ENCODE measurements around the gene CD84.
"Not testable (repeated sequence)": the region's sequence is repeated elsewhere in the genome, so short reads cannot be mapped to it uniquely, and the experiment has no call there.

The CD84 gene

DNA sequence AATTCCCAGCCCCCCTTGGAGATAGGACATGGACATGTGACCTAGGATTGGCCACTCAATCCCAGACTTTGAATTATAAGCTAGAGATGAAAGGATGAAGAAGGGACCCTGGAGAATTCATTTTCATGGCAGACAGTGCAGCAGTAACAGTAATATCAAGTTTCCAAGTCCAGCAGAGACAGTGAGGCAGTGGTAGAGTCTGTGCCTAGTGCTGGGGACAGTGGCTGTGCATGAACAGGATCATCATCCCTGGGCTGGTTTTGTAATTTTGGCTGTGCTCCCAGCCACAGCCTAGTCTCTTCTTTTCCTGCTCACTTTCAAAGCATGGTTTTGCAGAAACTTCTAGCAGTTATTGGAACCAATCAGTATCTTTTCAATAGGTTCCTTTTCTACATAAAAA is 29.6 kb upstream of the CD84 start:
- DNase-seq (ENCODE audit: low spot score) = no peak

DNA sequence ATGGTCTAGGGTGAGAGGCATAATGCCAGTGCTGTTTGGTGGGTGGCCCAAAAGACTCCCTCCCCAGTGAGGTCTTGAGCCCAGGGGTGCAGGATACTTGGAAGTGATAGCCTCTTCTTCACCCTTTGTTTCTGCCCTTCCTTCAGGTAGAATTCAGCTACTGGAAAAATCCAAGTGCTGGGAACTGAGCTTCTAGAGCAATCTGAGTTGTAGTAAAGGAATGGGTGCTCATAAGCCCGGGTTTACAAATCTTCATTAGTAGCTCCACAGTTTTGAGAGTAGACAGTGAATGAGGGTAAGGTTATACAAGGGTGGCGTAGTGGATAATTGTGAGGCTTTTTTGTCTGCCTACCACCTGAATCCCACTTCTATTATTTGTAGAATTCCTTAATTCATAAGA is 29.2 kb upstream of the CD84 start:
- no peak for DNase-seq (ENCODE audit: low spot score)

DNA sequence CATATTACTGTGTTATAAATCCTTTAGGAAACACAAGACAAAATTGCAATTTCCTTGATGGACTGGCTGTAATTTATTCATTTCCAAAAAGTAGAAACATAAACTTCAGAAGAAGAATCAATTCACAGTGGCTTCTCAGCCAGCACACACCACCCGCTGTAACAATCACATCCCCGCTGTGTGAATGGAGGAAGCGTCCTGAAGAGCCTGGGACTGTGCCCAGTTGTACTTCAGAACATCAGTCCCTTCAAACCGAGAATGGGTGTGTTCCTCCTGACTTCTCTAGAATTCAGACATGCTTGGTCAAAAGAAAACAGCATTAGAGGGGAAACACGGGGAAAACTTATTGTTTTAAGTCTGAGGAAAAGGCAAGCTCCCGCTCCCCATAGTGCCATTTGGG is 28.8 kb upstream of the CD84 start:
- no peak for DNase-seq (ENCODE audit: low spot score)

DNA sequence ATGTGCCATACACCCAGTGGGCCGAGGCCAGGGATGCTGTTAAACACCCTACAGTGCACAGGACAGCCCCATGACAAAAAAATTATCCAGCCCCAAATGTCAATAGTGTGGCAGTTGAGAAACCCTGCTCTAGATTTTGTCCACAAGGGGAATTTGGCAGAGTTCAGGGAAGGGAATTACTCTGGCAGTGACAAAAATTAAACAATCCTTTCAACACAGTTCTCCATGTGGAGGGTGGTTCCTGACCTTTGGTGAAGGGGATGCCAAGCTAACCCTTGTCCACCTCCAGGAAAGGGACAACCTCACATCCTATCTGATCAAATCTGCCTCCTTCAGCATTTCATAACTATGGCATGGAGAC is 28.4 kb upstream of the CD84 start:
- no peak for DNase-seq (ENCODE audit: low spot score)

DNA sequence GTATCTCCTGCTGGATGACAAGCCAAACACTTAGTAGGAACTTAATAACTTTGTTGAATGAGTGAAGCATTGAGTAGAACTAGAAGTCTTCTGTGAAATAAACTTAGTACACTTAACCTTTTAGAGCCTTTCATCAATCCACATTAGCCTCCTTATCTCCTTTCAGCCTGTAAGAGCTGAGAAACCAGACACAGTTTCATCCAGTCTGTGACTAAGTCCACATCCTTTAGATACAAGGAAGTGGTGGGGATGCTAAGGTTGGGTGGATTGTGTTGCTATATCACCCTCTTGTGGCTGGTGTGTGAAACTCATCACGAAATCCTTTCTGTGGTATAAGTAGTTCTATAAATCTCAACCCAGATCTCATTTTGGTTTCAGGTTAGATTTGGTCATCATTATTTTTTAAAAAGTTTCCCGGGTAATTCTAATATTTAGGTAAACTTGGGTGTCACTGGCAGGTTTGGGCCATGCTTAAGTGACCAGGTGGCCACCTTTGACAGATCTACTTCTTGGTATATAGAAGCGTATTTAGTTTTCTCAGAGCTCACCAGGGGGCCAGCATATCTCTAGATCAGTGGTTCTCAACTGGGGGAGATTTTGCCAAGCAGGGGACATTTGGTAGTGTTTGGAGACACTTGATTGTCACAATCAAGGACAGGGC is 27.8 kb upstream of the CD84 start:
- DNase-seq (ENCODE audit: low spot score) = peak; percentile 82

DNA sequence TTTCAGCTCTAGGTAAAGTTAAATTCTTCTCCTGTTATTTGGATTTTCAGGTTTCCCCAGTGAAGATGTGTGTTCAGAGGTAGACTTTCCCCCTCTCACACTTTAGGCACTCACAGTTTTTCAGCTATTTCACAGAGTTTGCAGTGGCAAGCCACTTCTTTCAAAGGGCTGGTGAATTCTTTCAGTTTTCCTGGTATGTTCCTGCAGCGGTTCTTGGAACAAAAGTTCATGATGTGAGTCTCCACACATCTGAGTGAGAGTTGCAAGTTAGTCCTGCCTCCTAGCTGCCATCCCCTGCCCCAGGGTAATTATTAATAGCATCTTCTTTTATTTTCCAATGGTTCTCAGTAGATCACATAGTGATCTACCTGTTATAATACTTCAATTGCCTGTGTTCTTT is 27.3 kb upstream of the CD84 start:
- no peak for DNase-seq (ENCODE audit: low spot score)

DNA sequence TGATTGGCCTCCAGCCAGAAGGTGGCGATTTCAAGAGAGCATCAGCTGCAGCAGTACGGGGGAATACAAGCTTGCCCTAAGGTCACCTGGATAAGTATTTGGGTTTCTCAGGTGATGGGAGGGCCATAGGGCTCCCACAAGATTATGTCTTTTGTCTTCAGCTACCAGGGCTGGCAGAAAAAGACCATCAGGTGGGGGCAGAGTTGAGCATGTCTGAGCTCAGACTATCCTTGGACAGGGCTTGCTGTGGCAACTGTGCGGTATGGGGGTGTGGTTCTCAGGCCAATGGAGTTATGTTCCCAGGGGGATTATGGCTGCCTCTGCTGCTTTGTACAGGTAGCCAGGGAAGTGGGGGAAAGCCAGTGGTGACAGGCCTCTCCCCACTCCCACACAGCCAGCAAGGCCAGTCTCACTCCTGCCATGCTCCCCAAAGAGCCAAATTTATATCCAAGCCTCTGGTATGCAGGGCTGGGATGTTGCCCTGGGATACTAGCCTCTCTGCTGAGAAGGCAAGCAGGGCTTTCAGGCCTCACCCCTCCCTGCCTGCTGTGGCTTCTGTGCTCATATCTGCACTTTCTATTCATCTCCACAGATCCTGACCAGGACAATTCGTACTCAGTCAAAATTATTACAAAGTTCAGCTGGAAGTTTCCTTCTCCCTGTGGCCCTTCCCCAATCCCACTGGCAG is 26.6 kb upstream of the CD84 start:
- DNase-seq (ENCODE audit: low spot score) = no peak

DNA sequence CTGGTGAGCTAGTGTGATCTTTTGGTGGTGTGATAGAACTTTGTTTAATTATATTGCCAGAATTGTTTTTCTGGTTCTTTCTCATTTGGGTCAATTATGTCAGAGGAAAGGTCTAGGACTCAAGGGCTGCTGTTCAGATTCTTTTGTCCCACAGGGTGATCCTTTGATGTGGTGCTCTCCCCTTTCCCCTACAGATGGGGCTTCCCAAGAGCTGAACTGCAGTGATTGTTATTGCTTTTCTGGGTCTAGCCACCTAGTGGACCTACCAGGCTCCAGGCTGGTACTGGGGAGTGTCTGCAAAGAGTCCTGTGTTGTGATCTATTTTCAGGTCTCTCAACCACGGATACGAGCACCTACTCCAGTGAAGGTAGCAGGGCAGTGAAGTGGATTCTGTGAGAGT is 25.9 kb upstream of the CD84 start:
- DNase-seq (ENCODE audit: low spot score) = no peak

DNA sequence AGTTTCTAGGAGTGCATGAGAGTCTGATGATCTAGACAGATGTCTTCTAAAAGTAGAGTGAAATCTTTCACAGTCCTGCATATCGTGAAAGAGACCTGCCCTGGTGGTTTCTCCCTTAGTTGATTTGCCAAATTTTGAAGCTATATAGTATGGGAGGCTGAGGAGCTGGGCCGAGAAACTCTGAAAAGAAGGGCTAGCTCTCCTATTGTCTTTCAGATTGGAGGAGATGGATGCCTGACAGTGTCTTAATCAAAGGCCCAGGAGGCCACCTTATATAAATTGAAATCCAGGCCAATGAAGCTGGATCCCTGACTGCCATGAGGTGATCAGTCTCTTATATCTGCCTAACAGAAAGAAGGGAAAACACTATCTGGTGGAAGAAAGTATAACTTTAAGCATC is 18.4 kb upstream of the CD84 start:
- DNase-seq (ENCODE audit: low spot score) = no peak

DNA sequence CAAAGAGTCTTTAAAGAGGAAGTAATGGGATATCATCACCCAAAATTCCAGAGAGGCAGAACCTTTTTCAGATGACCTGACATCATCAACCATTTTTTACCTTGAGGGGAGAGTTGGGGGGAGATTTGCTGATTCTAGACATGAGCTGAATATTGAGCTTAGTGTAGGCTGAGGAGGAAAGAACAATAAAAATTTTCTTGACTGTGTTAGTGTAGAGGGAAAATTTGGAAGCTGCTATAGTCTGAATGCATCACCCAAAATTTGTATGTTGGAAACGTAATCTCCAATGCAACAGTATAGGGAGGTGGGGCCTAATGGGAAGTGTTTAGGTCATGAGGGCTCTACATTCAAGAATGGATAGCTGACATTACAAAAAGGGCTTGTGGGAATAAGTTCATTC is 17.8 kb upstream of the CD84 start:
- no peak for DNase-seq (ENCODE audit: low spot score)

DNA sequence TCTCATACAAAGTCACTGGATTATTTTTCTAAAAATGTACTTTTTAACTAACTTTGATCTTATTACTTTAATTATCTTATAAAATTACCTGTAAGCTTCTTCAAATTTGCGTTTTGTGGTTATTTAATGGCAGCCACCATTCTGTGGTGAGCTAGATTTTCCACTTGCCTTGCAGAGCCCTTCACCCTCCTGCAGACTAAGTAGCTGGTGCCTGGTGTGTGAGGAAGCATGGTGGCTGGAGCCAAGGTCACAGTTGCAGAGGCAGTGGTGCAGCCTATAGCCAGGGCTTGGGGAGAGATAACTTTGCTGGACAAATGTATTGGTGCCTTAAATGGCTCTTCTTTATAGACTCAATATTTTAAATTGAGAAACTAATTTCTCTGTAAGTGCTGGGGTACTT is 11.2 kb upstream of the CD84 start:
- no peak for DNase-seq (ENCODE audit: low spot score)

DNA sequence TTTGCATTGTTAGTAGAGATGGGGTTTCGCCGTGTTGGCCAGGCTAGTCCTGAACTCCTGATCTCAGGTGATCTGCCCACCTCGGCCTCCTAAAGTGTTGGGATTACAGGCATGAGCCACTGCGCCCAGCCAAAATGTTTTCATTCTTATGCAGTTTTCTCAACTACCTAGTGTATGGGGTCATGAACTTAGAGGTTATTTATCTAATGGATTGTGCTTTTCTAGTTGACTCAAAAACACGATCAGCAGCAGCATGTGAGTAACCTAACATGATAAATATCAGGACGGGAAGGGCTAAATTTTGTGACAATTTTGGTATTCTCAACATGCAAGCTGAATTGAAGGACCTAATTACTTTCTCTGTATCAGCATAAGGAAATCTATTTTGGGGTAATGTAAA is 9.2 kb upstream of the CD84 start:
- DNase-seq (ENCODE audit: low spot score) = no peak

DNA sequence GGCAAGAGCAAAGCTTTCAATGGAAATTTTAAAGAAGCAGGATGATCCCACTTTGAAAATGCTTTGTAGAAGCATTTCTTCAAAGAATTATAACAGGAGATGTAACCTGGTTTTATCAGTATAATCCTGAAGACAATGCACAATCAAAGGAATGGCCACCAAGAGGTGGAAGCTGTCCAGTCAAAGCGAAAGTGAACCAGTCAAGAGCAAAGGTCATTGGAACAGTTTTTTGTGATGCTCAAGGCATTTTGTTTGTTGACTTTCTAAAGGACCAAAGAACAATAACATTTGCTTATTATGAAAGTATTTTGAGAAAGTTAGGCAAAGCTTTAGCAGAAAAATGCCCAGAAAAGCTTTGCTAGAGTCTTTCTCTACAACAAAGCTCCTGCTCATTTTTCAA is 5.5 kb upstream of the CD84 start:
- DNase-seq (ENCODE audit: low spot score) = no peak

DNA sequence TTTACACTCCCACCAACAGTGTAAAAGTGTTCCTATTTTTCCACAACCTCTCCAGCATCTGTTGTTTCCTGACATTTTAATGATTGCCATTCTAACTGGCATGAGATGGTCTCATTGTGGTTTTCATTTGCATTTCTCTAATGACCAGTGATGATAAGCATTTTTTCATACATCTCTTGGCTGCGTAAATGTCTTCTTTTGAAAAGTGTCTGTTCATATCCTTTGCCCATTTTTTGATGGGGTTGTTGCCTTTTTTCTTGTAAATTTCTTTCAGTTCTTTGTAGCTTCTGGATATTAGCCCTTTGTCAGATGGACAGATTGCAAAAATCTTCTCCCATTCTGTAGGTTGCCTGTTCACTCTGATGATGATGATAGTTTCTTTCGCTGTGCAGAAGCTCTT is 3.7 kb upstream of the CD84 start:
- not testable (repeated sequence) for DNase-seq (ENCODE audit: low spot score)

DNA sequence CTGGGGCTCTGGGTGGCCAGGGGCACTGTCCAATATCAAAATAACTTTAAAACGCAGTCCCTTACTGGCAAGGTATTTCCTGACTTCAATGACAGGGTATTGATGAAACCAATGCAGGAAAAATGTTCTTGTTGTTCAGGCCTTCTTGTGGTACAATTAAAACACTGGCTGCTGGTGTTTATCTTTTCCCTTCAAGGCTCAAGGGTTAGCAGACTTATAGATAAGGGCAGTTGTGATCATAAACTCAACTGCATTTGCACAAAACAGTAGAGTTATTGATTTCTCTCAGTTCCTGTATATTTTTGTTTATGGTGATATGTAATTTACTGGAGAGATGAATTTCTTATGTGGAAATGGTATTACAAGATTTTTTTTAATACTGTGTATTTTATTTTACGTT is 2.7 kb upstream of the CD84 start:
- DNase-seq (ENCODE audit: low spot score) = no peak

DNA sequence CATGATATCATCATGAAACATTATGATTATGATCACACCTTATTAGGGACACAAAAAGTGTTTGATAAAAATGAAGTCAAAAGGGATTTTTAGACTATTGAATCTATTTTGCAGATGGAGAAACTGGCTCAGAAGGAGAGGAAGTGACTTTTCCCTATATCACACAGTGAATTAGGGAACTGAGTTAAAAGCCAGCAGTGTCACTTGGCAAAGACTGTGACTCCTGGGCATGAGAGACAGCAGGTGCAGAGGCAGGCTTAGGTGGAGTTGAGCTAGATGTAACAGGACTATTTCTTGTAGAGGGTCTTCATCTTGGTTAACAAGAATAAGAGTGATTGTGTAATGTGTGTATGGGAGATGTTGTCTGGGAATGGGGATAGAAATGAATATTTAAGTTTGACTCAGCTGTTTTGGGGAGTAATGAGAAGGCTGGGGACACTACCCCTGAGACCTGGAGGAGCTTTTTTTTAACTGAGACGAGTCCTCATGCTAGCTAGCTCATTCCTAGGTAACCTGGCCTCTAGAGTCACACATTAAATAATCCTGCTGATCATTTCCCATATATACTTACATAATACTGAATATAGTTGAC is 1.0 kb upstream of the CD84 start:
- no peak for DNase-seq (ENCODE audit: low spot score)

DNA sequence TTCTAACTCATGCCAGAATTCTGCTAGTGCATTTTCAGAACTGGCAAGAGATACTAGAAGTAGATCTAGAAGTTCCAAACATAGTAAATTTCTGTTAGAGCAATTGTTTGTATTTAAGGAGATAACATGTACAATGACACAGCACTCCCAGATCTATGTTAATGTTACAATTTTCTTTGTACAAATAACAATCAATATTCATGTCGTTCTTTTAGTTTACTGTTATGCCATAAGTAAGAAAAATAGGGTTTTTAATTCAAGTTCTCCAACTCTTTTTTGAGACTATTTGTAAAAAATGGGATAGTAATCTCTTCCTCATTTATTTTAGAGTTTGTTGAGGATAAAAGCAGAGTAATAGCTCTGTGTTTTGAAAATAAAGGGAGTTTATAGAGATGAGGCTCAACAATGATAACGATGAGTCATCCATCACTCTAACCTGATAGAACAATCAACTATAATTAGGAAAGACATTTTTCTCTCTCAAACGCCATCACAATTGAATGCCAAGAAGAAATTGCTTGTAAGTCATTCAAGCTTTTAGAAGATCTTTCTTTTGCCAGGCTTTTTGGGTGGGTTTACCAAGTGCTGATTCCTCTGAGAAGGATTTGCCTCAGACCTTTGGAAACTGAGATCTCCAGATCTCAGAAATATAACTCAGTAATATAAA is 638 bp downstream of the CD84 start:
- no peak for DNase-seq (ENCODE audit: low spot score)

DNA sequence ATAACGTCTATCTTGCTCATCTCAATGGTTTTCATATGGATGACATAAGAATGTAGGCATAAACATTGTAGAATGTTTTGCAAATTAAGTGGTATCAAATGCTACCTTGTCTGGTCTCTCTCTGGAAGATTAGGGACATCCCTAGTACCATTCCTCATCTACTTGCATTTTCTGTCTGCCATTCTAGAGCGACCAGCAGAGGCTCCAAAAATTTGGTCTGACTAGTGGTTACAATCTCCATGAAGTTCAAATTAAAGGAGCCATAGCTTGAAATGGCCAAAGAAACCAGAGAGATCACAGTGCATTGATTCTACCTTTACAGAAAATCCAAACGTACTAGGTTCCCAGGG is 1.1 kb downstream of the CD84 start:
- DNase-seq (ENCODE audit: low spot score) = no peak

DNA sequence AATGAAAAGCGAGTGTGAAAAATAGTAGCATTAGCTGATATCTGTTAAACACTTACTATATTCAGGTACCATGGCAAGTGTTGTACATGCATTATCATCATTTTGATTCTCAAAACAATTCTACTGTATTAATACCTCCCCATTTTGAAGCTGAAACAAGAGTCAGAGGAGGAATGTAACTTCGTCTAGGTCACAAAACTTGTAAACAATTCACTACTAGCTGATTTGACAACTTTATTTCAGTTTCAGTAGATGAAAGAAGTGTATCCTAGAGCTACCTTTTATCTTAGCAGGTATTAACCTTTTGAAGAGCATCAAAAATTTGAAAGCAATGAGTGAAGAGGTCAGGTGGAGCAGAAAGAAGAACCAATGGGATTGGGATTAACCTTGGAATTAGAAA is 1.6 kb downstream of the CD84 start:
- no peak for DNase-seq (ENCODE audit: low spot score)

DNA sequence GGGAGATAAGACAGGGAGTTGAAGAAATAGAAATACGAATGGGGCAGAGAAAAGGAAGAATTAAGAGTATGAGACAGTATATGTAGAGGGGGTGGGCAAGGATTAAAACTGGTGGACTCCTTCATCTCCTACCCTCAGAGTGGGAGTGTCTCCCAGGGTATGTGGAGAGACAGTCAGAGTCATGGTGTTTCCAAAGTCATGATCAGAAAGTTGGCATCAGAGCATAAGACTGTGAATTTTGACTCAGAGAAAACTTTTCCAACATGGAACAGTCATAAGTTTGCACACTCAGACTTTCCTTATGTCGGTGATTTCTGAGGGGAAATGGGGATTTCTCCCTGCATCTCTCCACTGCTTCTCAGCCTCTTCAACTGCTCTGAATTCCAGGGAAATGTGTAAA is 2.4 kb downstream of the CD84 start:
- no peak for DNase-seq (ENCODE audit: low spot score)

DNA sequence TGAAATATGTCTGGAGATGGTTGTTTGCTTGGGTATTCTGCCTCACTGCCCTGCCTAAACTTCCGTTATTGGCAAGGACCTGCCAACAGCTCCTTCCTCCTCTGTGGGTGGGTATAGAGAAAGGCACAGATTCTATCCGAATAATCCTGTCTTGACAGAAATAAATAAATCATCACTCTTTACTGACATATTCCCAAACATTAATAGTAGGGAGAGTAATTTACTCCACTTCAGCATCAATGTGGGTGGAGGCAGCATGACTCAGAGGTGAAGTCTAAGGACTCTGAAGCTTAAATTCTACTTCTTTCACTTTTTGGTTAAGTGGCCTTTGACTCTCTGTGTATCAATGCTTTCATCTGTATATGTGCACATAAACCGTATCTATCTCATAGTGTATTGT is 2.9 kb downstream of the CD84 start:
- DNase-seq (ENCODE audit: low spot score) = no peak

DNA sequence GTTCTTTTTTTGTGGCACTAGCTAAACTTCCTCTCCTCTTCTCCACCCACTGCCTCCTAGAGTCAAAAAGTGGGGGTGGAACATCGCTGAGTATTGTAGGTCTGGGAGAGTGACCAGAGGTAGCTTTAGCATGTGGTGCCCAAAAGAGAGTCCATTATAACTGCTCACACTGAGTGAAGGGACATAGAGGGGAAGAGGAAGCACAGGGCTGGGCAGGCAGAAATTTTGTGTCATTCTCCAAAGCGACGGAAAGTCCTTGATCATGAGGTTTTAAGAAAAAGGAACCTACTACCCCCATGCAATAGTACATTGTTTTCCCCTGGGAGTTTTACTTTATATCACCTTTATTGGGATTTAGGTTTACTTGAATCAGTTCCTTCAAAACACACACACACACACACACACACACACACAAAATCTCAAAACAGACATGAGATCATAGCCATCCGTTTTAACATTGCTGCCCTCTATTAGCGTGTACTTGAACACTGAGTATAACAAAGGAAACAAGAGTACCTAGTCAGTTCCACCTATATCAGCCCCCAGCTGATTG is 4.1 kb downstream of the CD84 start:
- no peak for DNase-seq (ENCODE audit: low spot score)

DNA sequence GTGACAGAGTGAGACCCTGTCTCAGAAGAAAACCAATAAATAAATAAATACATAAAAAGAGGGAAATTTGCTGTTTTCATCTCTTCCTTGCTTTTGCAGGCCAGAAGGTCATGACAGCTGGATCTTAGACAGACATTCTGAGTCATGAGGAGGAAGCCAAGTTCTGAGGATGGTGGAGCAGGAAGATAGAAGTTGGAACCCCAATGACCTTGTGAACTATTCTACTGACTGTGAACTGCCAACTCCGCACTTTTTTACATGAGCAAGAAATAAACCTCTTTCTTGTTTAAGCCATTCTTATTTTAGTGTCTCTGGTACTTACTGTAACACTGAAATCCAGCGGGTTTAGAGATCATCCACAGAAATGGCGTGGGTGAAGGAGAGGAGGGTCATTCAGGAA is 8.5 kb downstream of the CD84 start:
- DNase-seq (ENCODE audit: low spot score) = no peak
